B cell (primary cell): ENCODE results near the gene FOXO3.

ENCODE experiments used
- CTCF ChIP-seq: fragments of 200-600 bp; IDR thresholded peaks from one replicate; pipeline ENCODE4 v1.8.0; 2022; ENCODE audit warnings: antibody characterized with exemption, mild to moderate bottlenecking
- EZH2 ChIP-seq: IDR thresholded peaks from 2 replicates; pipeline ENCODE4 v1.6.1; 2012; ENCODE audit warnings: borderline replicate concordance, low read depth, mild to moderate bottlenecking, moderate library complexity, low read length; ENCODE audit not compliant: insufficient read depth, poor library complexity, severe bottlenecking

DNA sequence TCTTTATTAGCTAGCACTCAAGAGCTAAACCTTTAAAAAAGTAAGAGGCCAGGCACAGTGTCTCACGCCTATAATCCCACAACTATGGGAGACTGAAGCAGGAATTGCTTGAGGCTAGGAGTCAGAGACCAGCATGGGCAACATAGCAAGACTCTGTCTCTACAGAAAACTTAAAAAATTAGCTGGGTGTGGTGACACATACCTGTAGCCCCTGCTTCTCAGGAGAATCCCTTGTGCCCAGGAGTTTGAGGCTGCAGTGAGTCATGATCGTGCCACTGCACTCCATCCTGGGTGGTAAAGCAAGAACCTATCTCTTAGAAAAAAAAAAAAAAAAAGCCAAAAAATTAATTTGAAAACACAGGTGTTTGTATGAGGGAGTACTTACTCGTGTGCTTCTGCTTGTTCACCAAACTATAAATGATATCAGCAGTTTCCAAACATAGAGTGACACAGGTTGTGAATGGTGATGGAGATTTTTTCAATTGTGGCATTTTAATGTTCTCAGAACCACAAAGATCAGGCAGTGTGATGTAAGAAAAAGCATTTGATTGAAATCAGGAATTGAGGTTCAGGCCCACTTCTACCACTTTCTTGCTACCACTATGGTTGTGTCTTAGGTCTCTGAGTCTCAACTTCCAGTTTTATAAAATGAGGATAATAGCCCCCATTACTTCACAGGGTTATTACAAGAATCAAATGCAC is 104.9 kb downstream of the FOXO3 start:
- TF ChIP-seq CTCF (no peak), EZH2 (no peak)
